Measurements from ENCODE around the gene ACOX1. TPM values are rescaled to one million over a fixed set of nuclear protein-coding genes. Genes with fewer than 3 reads are reported as not detected.

Gene ACOX1
- total and polyA plus RNA-seq, 2 experiments from 2014 or later, result 36.0 to 93.6 TPM

DNA sequence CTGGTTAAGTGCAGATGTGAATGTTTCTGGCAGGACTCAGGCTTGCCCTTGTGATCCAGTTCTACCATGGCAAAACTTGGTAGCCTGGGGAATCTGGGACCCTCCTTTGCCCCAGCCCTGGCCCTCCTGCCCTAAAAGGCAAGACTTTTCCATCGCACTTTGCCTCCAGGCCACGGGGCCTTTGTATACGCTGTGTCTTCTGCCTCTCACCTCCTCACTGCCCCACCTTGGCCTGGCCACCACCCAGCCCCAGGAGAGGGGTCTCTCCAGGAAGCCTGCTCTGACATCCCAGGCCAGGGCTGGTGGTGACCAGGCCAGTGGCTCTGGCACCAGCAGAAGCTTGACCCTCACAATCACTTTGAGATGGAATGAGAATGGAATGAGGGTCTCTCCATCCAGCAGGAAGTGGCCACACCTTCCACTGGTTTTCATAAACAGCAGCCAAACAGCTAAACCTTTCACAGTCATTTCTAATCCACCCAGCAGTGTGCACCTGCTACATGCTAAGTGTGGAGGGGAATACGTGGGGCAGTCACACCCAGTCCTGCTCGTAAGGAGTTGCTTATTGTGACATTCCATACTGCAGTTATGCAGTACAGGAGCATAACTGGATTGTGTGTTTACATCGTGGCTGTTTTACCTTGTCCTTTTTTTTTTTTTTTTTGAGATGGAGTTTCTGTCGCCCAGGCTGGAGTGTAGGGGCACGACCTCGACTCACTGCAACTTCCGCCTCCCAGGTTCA is 72.7 kb downstream of the ACOX1 start:
- TF ChIP-seq, protein P1, sequence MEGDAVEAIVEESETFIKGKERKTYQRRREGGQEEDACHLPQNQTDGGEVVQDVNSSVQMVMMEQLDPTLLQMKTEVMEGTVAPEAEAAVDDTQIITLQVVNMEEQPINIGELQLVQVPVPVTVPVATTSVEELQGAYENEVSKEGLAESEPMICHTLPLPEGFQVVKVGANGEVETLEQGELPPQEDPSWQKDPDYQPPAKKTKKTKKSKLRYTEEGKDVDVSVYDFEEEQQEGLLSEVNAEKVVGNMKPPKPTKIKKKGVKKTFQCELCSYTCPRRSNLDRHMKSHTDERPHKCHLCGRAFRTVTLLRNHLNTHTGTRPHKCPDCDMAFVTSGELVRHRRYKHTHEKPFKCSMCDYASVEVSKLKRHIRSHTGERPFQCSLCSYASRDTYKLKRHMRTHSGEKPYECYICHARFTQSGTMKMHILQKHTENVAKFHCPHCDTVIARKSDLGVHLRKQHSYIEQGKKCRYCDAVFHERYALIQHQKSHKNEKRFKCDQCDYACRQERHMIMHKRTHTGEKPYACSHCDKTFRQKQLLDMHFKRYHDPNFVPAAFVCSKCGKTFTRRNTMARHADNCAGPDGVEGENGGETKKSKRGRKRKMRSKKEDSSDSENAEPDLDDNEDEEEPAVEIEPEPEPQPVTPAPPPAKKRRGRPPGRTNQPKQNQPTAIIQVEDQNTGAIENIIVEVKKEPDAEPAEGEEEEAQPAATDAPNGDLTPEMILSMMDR (IDR thresholded peaks at IDR 0.05; ENCODE audit: poor library complexity), result no peak
- TF ChIP-seq EZH2phosphoT487 (IDR thresholded peaks at IDR 0.05; ENCODE audit: low read depth, severe bottlenecking, unreplicated experiment) (no peak), EZH2 (IDR thresholded peaks at IDR 0.05; ENCODE audit: borderline replicate concordance) (no peak)
- Histone ChIP-seq H3K27ac (peak overlapping the region; percentile 36), H3K36me3 (replicated peaks; ENCODE audit: insufficient read depth, low read depth) (no peaks in the 10 kb centered on the region)

DNA sequence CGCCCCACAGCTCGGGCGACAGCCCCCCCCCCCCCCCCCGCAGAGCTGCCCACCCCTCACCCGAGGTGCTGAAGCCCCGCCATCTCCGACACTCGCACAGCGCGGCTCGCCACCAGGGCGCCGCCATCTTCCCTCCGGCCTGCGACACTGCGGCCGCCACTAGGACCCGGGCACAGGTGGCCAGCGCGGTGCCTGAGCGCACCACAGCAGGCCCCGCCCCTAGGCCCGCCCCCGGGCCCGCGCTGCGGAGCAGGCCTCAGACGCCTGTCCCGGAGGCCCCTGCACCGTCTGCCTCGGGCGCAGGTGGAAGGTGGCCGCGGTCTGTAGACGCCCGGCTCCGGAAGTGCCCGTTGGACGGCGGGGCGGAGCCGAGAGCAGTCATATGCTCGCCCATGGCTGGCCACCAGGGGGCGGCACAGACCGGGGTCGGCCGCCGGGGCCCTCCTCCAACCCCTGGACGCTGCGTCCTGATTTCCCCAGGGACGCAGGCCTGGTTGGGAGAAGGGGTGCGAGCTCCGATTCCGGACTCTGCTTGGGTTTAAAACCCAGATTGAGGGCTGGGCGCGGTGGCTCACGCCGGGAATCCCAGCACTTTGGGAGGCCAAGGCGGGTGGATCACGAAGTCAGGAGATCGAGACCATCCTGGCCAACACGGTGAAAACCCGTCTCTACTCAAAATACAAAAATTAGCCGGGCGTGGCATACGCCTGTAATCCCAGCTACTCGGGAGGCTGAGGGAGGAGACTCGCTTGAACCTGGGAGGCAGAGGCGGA is 74.0 kb downstream of the ACOX1 start, which contains the start of gene MRPL38:
Gene MRPL38 (minus strand): TSS at position 136 of the 773 bp plus-strand sequence. CDS start 9 bp downstream, at position 127.
- Histone ChIP-seq H3K79me2 (peaks cover 20% of the 10 kb centered on the region), H4K20me1 (ENCODE audit: insufficient read depth, poor library complexity, severe bottlenecking) (no peaks in the 10 kb centered on the region), H3K4me2 (peak within 1 kb of the TSS; percentile 97), H3K27me3 (no peaks in the 10 kb centered on the region), H3K27ac (peak within 1 kb of the TSS; percentile 91), H3K4me3 (peak within 1 kb of the TSS; percentile 70), H3K4me1 (ENCODE audit: insufficient read depth) (peaks cover 6% of the 10 kb centered on the region), H3K36me3 (replicated peaks; ENCODE audit: insufficient read depth, low read depth) (no peaks in the 10 kb centered on the region), H2AFZ (peak within 1 kb of the TSS; percentile 84), H3K9me2 (replicated peaks; ENCODE audit: insufficient read depth) (no peaks in the 10 kb centered on the region), H3K9me3 (ENCODE audit: low read depth) (no peaks in the 10 kb centered on the region)
- DNase-seq (ENCODE audit: low spot score), result peak; percentile 98
- 8% methylated on average over 47 of the region's 69 CpGs for WGBS (ENCODE audit: low lambda C conversion rate, missing lambda C conversion rate)
- TF ChIP-seq EZH2phosphoT487 (IDR thresholded peaks at IDR 0.05; ENCODE audit: low read depth, severe bottlenecking, unreplicated experiment) (no peak), EZH2 (IDR thresholded peaks at IDR 0.05; ENCODE audit: borderline replicate concordance) (no peak)
- TF ChIP-seq, protein P1 (IDR thresholded peaks at IDR 0.05; ENCODE audit: poor library complexity), result peak; percentile 100

More for the DNA sequence above, 72.7 kb downstream of the ACOX1 start:
- Histone ChIP-seq H4K20me1 (ENCODE audit: insufficient read depth, poor library complexity, severe bottlenecking) (no peaks in the 10 kb centered on the region), H3K79me2 (peaks cover 20% of the 10 kb centered on the region), H3K9me2 (replicated peaks; ENCODE audit: insufficient read depth) (no peaks in the 10 kb centered on the region), H3K4me2 (no peak overlapping the region), H3K9me3 (ENCODE audit: low read depth) (no peaks in the 10 kb centered on the region), H3K4me1 (ENCODE audit: insufficient read depth) (peaks cover 15% of the 10 kb centered on the region), H3K27me3 (no peaks in the 10 kb centered on the region), H3K4me3 (no peak overlapping the region), H2AFZ (no peak overlapping the region)
- WGBS (ENCODE audit: low lambda C conversion rate, missing lambda C conversion rate), result 95% methylated on average over 10 of the region's 10 CpGs
- DNase-seq (ENCODE audit: low spot score), result no peak

GRCh38 chr17:75902406-75902805 is 76.6 kb downstream of the ACOX1 start:
- no peak overlapping the region for H3K4me2 ChIP-seq
- TF ChIP-seq, protein P1 (IDR thresholded peaks at IDR 0.05; ENCODE audit: poor library complexity), result no peak
- TF ChIP-seq EZH2phosphoT487 (IDR thresholded peaks at IDR 0.05; ENCODE audit: low read depth, severe bottlenecking, unreplicated experiment) (no peak), EZH2 (IDR thresholded peaks at IDR 0.05; ENCODE audit: borderline replicate concordance) (no peak)
- no peak for DNase-seq (ENCODE audit: low spot score)
- 97% methylated on average over 6 of the region's 6 CpGs for WGBS (ENCODE audit: low lambda C conversion rate, missing lambda C conversion rate)
- no peak overlapping the region for H3K4me3 ChIP-seq
- peaks cover 20% of the 10 kb centered on the region for H3K79me2 ChIP-seq
- no peak overlapping the region for H3K27ac ChIP-seq
- no peaks in the 10 kb centered on the region for H3K9me3 ChIP-seq (ENCODE audit: low read depth)
- H3K27me3 ChIP-seq, result no peaks in the 10 kb centered on the region
- no peaks in the 10 kb centered on the region for H3K9me2 ChIP-seq (replicated peaks; ENCODE audit: insufficient read depth)
- H3K4me1 ChIP-seq (ENCODE audit: insufficient read depth), result peaks cover 6% of the 10 kb centered on the region
- no peak overlapping the region for H2AFZ ChIP-seq
- H4K20me1 ChIP-seq (ENCODE audit: insufficient read depth, poor library complexity, severe bottlenecking), result no peaks in the 10 kb centered on the region
- no peaks in the 10 kb centered on the region for H3K36me3 ChIP-seq (replicated peaks; ENCODE audit: insufficient read depth, low read depth)

Measured in hepatocyte (in vitro differentiated cells).